Cardiac muscle cell (in vitro differentiated cells and primary cell): ENCODE results near the gene MYO15A. TPM values are rescaled to one million over a fixed set of nuclear protein-coding genes. Genes with fewer than 3 reads are reported as not detected.

Experiments used
- DNase-seq, 2 donors: peaks; one replicate each; pipeline versions ENCODE4 v3.0.0 to v3.0.0-alpha.2; 2010 to 2017; ENCODE audit warnings: low read depth in 1 of 2, low spot score in 1 of 2
- H3K27ac ChIP-seq: fragments of 200-600 bp; sonication (generic); 2 replicates; pipeline ENCODE4 v1.5.1; 2016
- H3K27me3 ChIP-seq: fragments of 200-600 bp; sonication (generic); 2 replicates; pipeline ENCODE4 v1.6.0; 2016; ENCODE audit warnings: control low read depth
- H3K36me3 ChIP-seq: fragments of 200-600 bp; sonication (generic); 2 replicates; pipeline ENCODE4 v1.5.1; 2016; ENCODE audit warnings: control low read depth
- H3K4me1 ChIP-seq: fragments of 200-600 bp; sonication (generic); 2 replicates; pipeline ENCODE4 v1.8.1; 2017; ENCODE audit warnings: low read depth, mild to moderate bottlenecking, mixed run types
- H3K4me3 ChIP-seq: fragments of 200-600 bp; sonication (generic); 2 replicates; pipeline ENCODE4 v1.5.1; 2016; ENCODE audit warnings: mild to moderate bottlenecking
- H3K9me3 ChIP-seq: fragments of 200-600 bp; sonication (generic); 2 replicates; pipeline ENCODE4 v1.5.1; 2017; ENCODE audit warnings: low read depth, mild to moderate bottlenecking, control low read depth
- polyA plus RNA-seq: library from polyadenylated mRNA; unstranded; fragments of >200 nt; fragmentation: Nextera tagmentation; extraction: Ambion mirVana; gene quantifications from 2 replicates; pipeline ENCODE4 v1.2.1, GENCODE V29; 2016
- total RNA-seq: library from RNA; depleted of rRNA; stranded (reverse); fragments of >200 nt; gene quantifications from 2 replicates; pipeline ENCODE4 v1.2.3, GENCODE V29; 2016
- TF ChIP-seq, protein P1 (sequence below): IDR thresholded peaks from 2 replicates; pipeline ENCODE4 v1.5.1; 2012; ENCODE audit warnings: low read depth, mild to moderate bottlenecking, low read length

The MYO15A gene
- total and polyA plus RNA-seq, 2 experiments from 2014 or later = 3.9 to 4.9 TPM

DNA sequence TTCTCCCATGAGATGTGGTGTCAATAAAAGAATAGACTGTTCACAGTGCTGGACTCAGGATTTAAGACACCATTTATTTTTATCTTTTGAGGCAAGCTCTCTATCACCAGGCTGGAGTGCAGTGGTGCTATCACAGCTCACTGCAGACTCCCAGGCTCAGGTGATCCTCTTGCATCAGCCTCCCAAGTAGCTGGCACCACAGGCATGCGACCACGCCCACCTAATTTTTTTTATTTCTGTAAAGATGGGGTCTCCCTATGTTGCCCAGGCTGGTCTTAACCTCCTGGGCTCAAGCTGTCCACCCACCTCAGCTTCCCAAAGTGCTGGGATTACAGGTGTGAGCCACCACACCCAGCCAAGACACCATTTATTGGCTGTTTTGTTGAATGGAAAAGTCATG, 39.5 kb upstream of the MYO15A start:
- H3K36me3 ChIP-seq = peaks cover 11% of the 10 kb centered on the region
- H3K27me3 ChIP-seq = no peaks in the 10 kb centered on the region
- no peak overlapping the region for H3K27ac ChIP-seq
- H3K4me3 ChIP-seq = no peak overlapping the region
- DNase-seq = no peak
- H3K4me1 ChIP-seq = no peaks in the 10 kb centered on the region
- no peaks in the 10 kb centered on the region for H3K9me3 ChIP-seq
- TF ChIP-seq, protein P1, sequence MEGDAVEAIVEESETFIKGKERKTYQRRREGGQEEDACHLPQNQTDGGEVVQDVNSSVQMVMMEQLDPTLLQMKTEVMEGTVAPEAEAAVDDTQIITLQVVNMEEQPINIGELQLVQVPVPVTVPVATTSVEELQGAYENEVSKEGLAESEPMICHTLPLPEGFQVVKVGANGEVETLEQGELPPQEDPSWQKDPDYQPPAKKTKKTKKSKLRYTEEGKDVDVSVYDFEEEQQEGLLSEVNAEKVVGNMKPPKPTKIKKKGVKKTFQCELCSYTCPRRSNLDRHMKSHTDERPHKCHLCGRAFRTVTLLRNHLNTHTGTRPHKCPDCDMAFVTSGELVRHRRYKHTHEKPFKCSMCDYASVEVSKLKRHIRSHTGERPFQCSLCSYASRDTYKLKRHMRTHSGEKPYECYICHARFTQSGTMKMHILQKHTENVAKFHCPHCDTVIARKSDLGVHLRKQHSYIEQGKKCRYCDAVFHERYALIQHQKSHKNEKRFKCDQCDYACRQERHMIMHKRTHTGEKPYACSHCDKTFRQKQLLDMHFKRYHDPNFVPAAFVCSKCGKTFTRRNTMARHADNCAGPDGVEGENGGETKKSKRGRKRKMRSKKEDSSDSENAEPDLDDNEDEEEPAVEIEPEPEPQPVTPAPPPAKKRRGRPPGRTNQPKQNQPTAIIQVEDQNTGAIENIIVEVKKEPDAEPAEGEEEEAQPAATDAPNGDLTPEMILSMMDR = no peak

DNA sequence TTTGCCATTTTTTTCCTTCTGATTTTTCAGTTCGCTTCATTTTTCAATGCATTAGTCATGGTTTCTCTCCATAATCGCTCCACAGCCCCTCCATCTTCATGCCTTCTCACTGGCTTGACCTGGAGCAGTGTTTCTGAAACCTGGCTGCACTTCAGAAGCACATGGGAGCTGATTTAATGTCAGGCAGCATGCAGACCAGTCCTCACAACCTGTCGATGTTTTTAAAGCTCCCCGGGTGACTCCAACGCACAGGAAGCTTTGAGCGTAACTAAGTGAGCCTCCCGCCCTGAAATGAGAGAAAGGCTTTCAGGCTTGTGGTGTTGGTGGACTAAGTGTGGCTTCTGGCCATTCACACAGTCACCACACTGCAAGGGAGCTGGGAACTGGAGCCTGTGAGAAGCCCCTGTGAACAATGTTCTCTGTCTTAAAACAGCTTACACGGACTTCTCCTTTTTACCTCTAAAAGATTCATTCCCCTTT, 37.7 kb upstream of the MYO15A start:
- peak; percentile 34 to 56 for DNase-seq
- Histone ChIP-seq H3K27me3 (no peaks in the 10 kb centered on the region), H3K36me3 (no peaks in the 10 kb centered on the region), H3K9me3 (no peaks in the 10 kb centered on the region), H3K4me1 (no peaks in the 10 kb centered on the region), H3K4me3 (no peak overlapping the region), H3K27ac (no peak overlapping the region)
- TF ChIP-seq, protein P1 = no peak

DNA sequence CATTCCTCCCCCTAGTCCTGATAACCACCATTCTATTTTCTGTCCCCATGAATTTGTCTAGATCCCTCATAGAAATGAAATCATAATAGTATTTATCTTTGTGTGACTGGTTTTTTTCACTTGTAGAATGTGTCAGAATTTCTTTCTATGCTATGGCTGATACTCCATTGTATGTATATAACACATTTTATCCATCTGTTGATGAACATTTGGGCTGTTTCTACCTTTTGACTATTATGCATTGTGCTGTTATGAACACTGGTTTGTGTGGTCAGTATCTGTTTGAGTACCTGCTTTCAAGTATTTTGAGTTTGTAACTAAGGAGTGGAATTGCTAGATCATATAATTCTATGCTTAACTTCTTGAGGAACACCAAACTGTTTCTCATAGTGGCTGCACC, 36.8 kb upstream of the MYO15A start:
- Histone ChIP-seq H3K27me3 (no peaks in the 10 kb centered on the region), H3K4me1 (no peaks in the 10 kb centered on the region), H3K9me3 (no peaks in the 10 kb centered on the region), H3K27ac (no peak overlapping the region), H3K4me3 (no peak overlapping the region), H3K36me3 (no peaks in the 10 kb centered on the region)
- TF ChIP-seq, protein P1 = no peak
- no peak for DNase-seq

DNA sequence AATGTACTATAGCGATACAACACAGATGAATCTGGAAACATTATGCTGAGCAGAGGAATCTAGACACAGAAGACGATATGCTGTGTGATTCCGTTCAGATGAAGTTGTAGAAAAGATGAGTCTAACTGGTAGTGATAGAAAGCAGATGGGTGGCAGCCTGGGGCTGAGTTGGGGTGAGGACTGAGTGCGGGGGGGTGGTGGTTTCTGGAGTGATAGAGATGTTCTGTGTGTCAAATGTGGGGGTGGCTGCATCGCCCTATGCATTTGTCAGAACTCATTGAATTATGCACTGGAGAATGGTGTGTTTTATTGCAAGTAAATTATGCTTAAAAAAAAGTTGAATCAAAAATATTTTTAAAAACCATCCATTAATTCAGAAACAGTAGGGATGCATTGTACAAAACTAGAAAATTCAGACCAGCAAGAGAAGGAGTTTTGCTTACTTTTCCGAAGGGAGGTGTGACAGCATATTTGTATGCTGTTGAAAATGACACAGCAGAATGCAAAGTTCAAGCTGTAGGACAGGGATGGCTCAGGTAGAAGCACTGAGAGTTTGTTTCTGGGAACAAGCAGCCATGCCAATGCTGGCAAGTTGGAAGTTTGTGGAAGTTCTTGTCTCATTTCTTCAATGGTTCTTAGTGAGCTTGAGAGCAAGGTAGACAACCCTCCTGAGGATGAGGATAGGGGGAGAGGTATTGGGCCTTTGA, 33.8 kb upstream of the MYO15A start:
- no peaks in the 10 kb centered on the region for H3K9me3 ChIP-seq
- H3K4me3 ChIP-seq = no peak overlapping the region
- no peak overlapping the region for H3K27ac ChIP-seq
- no peaks in the 10 kb centered on the region for H3K4me1 ChIP-seq
- H3K36me3 ChIP-seq = no peaks in the 10 kb centered on the region
- TF ChIP-seq, protein P1 = no peak
- no peaks in the 10 kb centered on the region for H3K27me3 ChIP-seq
- no peak for DNase-seq

DNA sequence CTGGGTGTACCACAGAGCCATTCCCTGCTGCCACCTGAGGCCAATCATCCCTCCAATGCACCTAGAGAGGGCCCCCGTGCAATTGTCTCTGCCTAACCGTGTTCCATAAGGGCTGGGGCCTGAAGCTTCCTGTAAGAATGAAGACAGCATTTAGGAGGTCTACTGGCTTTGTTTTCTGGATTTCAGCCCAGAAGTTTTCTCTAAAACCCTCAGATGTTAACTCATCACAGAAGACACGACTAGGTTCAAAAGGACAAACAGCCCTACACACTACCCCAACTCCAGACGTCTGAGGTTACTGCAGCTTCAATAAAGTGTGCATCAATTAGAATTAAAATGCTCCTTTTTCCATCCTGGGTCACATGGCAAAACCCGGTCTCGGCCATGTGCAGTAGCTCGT, 31.6 kb upstream of the MYO15A start:
- TF ChIP-seq, protein P1 = no peak
- Histone ChIP-seq H3K27ac (no peak overlapping the region), H3K4me3 (no peak overlapping the region), H3K9me3 (no peaks in the 10 kb centered on the region), H3K36me3 (no peaks in the 10 kb centered on the region), H3K27me3 (no peaks in the 10 kb centered on the region), H3K4me1 (no peaks in the 10 kb centered on the region)
- DNase-seq = peak in 1 of 2 donors; percentile 33
